BLaER1 (cell line): ENCODE measurements around the gene ABL1.

Experiments
- H3K27ac ChIP-seq: shearing (Covaris generic); formaldehyde crosslinking; 2 replicates; pipeline ENCODE4 v1.8.1; 2022
- H3K27me3 ChIP-seq: shearing (Covaris generic); formaldehyde crosslinking; 2 replicates; pipeline ENCODE4 v1.8.1; 2022
- H3K36me3 ChIP-seq: shearing (Covaris generic); formaldehyde crosslinking; 2 replicates; pipeline ENCODE4 v1.8.1; 2022
- H3K4me1 ChIP-seq: shearing (Covaris generic); formaldehyde crosslinking; 2 replicates; pipeline ENCODE4 v1.8.1; 2022
- H3K4me2 ChIP-seq: shearing (Covaris generic); formaldehyde crosslinking; 2 replicates; pipeline ENCODE4 v1.8.1; 2022
- H3K4me3 ChIP-seq: shearing (Covaris generic); formaldehyde crosslinking; 2 replicates; pipeline ENCODE4 v1.8.1; 2022
- H3K9ac ChIP-seq: shearing (Covaris generic); formaldehyde crosslinking; 2 replicates; pipeline ENCODE4 v1.8.1; 2022
- H3K9me3 ChIP-seq: shearing (Covaris generic); formaldehyde crosslinking; 2 replicates; pipeline ENCODE4 v1.8.1; 2022
- H4K20me1 ChIP-seq: shearing (Covaris generic); formaldehyde crosslinking; 2 replicates; pipeline ENCODE4 v1.8.1; 2022
- Cebpa-rat ChIP-seq: shearing (Covaris generic); IDR thresholded peaks from 2 replicates; pipeline ENCODE4 v1.8.1; 2022

ABL1 gene

DNA sequence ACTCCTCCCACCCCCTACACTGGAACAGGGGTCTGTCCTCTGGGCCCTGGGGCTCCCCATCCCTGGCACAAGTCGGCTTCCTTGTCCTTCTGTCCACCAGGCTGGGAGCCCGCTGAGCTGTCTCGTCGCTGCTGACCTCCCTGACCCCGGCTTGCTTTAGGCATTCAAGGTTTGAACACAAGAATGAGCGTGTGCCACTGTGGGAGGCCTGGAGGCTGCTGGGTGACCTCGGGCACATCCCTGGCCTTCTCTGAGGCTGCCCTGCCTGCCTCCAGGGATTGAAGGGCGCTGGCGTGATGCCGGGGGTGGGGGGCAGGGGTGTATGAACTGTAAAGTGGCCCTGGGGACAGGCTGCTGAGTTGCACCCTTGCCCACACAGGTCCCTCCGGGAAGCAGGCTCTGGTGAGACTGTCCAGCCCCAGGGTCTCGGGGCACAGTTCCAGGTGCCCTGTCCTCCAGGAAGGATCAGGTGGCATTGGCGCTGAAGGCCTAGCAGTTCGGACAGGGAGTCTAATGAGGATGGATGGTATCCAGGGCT lies 85.8 kb downstream of the ABL1 start:
- no peaks in the 10 kb centered on the region for H3K36me3 ChIP-seq
- H3K27ac ChIP-seq = peak overlapping the region; percentile 13; the same call in 1 of the 2 replicates
- no peak overlapping the region for H3K4me3 ChIP-seq
- peaks cover 31% of the 10 kb centered on the region for H3K27me3 ChIP-seq
- H3K4me1 ChIP-seq = peaks cover 83% of the 10 kb centered on the region
- peak overlapping the region; percentile 78 for H3K4me2 ChIP-seq
- no peaks in the 10 kb centered on the region; the same call in 1 of the 2 replicates for H4K20me1 ChIP-seq
- TF ChIP-seq Cebpa-rat = no peak
- no peaks in the 10 kb centered on the region for H3K9me3 ChIP-seq
- H3K9ac ChIP-seq = no peak overlapping the region

DNA sequence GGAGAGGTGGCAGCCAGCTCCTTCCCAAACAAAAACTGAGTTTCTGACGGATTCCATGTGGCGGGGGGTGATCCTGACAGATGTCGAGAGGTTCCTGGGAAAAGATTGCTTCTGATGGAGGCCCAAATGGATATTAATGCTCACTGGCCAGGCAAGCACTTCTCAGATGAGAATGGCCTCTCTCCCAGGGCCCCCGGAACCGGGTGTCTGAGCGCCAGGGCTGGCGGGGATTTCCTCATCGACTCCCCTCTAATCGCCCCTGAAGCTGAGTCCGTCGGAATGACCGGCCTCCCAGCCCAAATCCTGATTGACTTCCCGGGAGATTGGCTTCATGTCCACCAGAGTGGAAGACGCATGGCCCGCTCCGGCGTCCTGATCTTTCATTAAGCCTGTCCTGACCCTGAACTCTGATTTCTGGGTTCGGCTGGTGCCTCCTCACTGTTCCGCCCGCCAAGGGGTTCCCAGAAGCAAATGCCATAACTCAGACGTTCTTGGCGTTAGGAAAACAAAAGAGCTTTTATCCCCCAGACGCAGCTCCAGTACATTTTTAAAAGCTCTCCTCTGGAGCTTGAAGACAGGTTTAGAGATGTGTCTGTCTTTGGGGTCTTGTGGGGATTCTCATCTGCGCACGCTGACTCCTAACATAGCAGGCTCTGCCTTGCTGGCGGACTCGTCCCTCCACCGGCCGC lies 86.4 kb downstream of the ABL1 start:
- H3K4me2 ChIP-seq = peak overlapping the region; percentile 78
- H3K27me3 ChIP-seq = peaks cover 31% of the 10 kb centered on the region
- no peaks in the 10 kb centered on the region for H3K9me3 ChIP-seq
- peaks cover under 1% of the 10 kb centered on the region; the same call in 1 of the 2 replicates for H4K20me1 ChIP-seq
- no peaks in the 10 kb centered on the region for H3K36me3 ChIP-seq
- H3K9ac ChIP-seq = no peak overlapping the region
- peaks cover 85% of the 10 kb centered on the region for H3K4me1 ChIP-seq
- no peak for TF ChIP-seq Cebpa-rat
- peak overlapping the region; percentile 12; the same call in 1 of the 2 replicates for H3K27ac ChIP-seq
- no peak overlapping the region for H3K4me3 ChIP-seq

DNA sequence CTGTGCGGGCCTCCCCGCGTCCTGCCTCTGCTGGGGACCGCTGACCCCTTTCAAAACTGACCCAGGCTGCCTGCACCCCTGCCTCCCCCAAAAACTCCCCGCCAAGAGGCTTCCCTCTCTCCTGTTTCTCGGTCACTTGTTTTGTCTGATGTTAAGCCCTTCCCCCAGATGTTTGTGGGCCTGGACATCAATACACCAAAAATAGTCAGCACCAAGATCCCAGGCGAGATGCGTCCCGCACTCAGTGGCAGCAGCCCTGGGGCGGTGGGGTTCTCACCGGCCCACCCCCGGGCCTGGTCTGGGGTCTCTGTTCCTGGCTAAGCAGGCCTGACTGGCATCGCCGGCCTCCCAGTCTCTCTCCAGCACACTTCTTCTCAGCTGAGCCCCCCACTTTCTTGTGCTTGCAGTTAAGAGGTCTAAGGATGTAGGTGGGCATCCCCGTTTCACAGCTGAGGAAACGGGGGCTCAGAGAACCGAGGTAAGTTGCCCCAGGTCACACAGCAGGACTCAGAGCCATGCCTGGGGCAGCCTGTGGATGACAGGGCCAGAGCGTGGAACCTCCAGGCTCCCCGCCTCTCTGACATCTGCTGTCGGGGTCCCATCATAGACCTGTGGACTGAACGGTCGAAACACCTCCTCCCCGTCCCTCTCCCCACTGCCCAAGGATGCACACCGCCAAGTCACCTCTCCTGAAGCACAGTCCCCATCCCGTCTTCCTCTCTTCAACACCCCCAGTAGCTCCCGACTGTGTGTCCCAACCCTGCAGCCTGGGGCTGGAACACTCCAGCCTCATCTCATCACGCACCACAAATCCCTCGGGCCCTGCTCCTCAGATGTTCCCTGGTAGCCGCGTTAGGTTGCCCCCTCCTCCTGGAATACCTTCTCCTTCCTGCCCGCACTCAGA lies 87.2 kb downstream of the ABL1 start:
- no peak overlapping the region for H3K4me3 ChIP-seq
- no peaks in the 10 kb centered on the region for H3K9me3 ChIP-seq
- H3K4me2 ChIP-seq = peak overlapping the region; percentile 78
- no peak overlapping the region for H3K9ac ChIP-seq
- H3K27me3 ChIP-seq = peaks cover 31% of the 10 kb centered on the region
- no peaks in the 10 kb centered on the region for H3K36me3 ChIP-seq
- peaks cover 85% of the 10 kb centered on the region for H3K4me1 ChIP-seq
- TF ChIP-seq Cebpa-rat = no peak
- H4K20me1 ChIP-seq = peaks cover 9% of the 10 kb centered on the region; the same call in 1 of the 2 replicates
- H3K27ac ChIP-seq = peak overlapping the region; percentile 12; the same call in 1 of the 2 replicates

DNA sequence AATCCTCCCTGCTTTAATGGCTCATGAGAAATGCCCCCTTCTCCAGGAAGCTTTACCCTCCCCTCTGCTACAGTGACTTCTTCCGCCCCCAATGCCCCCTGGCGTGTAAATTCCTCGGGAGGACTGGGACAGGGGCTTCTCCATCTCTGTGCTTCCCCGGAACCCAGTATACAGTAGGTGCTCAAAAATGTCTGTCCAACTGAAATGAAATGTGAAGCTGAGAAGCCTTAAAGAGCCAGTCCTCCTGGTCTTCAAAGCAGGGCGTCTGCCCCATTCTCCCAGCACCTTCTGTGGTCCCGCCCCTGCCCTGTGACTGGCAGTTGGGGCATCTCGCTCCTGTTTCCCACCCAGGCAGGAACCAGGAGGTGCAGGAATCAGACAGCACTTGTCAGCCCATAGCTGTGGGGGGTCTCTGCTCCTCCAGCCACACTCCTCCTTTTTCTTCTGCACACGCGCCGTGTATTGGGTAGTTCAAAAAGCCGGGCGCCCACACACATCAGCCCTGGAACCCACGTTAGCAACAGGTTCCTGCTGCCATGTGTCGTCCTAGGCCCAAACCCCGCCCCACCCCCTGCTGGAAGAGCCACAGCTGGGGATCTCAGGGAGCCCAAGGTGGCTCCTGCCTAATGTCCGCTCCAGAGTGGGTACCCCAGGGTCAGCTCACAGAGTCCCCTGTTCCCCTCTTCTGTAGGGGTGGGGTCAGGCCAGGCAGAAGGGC lies 88.0 kb downstream of the ABL1 start:
- no peak for TF ChIP-seq Cebpa-rat
- H4K20me1 ChIP-seq = peaks cover 15% of the 10 kb centered on the region; the same call in 1 of the 2 replicates
- H3K4me2 ChIP-seq = peak overlapping the region; percentile 78

DNA sequence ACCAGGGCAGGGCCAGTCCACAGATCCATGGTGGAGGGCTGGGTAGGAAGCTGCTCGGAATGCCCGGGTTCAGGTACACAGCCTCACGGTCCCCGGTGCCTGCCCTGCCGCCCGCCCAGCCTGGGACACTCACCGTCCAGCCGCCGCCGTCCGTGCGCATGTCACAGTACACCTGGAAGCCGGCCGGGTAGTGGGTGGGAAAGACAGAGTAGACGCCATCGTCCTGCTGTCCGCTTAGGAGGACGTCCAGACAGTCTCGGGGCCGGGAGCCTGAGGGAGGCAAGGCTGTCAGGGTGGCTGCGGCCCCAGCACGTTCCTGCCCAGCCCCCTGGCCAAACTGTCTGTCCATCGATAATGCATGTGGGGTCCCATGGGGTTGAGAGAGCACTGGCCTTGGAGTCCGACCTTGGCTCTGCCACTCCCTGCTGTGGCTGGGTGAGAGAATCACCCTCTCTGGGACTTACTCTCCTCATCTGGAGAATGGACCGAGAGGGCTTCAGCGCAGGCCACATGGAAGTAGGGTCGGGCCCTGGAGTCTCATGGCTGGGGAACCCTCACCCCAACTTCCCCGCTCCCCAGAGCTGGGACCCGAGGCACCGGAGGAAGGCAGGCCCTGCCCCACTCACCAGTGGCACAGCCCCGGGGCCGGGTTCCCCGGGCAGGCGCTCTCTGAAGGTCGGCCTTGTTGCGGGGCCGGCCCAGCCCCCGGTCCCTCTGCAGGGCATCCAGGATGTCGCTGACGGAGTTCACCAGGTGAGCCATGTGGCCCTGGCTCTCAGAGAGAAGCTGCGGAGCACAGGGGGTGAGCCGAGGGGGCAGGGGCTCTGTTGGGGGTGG lies 88.8 kb downstream of the ABL1 start:
- H3K9me3 ChIP-seq = no peaks in the 10 kb centered on the region
- H3K4me3 ChIP-seq = no peak overlapping the region
- no peaks in the 10 kb centered on the region for H3K36me3 ChIP-seq
- no peak overlapping the region for H3K4me2 ChIP-seq
- H3K9ac ChIP-seq = no peak overlapping the region
- H3K27ac ChIP-seq = no peak overlapping the region
- TF ChIP-seq Cebpa-rat = no peak
- H3K27me3 ChIP-seq = peaks cover 26% of the 10 kb centered on the region
- H4K20me1 ChIP-seq = peaks cover 21% of the 10 kb centered on the region; the same call in 1 of the 2 replicates
- peaks cover 85% of the 10 kb centered on the region for H3K4me1 ChIP-seq

More for the DNA sequence above, 88.0 kb downstream of the ABL1 start:
- no peaks in the 10 kb centered on the region for H3K36me3 ChIP-seq
- H3K4me1 ChIP-seq = peaks cover 85% of the 10 kb centered on the region
- no peaks in the 10 kb centered on the region for H3K9me3 ChIP-seq
- H3K9ac ChIP-seq = no peak overlapping the region
- peaks cover 31% of the 10 kb centered on the region for H3K27me3 ChIP-seq
- no peak overlapping the region for H3K4me3 ChIP-seq
- H3K27ac ChIP-seq = no peak overlapping the region

DNA sequence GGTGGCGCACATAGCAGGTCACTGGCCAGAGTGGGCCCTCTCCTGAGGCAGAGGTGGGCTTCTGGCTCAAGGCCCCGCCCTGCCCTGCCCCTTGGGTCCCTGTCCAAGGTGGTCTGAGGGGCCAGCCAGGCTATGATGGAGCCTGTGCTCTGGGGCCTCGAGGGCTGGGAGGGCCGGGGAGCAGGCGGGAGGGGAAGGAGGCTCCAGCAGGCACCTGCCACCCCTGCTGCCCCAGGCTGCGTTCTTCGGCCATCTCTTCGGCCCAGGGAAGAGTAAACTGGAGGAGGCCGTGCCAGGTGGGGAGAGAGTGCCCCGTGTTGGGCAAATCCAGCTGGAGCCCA lies 89.4 kb downstream of the ABL1 start:
- Histone ChIP-seq H3K9me3 (no peaks in the 10 kb centered on the region), H4K20me1 (peaks cover 22% of the 10 kb centered on the region; the same call in 1 of the 2 replicates), H3K4me3 (no peak overlapping the region), H3K36me3 (no peaks in the 10 kb centered on the region), H3K9ac (no peak overlapping the region), H3K27me3 (peaks cover 21% of the 10 kb centered on the region), H3K4me2 (no peak overlapping the region), H3K4me1 (peaks cover 85% of the 10 kb centered on the region), H3K27ac (no peak overlapping the region)
- TF ChIP-seq Cebpa-rat = no peak

DNA sequence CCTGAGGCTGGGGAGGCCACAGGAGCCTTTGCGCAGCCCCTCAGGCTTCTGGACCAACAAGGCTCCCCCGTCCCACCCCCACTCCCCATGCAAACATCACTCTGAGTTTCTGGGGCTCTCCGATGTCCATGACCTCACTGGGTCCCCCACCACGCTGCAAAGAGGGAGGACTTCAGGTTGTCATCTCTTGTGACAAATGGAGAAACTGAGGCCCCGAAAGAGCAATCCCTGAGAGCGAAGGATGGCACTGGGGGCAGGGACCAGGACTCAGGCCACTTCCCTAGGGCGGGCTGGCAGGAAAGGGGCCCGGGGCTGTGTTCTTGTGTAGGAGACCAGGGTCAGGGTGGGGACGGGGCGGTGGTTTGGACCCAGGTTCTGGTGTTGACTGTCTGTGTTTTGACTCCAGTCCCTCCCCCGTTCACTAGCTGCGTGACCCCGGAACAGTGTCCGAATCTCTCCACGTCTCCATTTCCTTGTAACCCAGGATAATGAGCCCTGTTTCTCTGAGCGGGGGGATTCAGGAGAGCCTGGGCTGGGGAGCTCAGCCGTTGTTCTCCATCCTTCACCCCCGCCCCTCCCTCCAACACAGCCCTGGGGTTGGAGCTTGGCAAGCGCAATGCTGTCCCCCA lies 90.1 kb downstream of the ABL1 start:
- Histone ChIP-seq H3K9ac (no peak overlapping the region), H3K9me3 (no peaks in the 10 kb centered on the region), H3K4me3 (no peak overlapping the region), H3K27ac (no peak overlapping the region), H4K20me1 (peaks cover 28% of the 10 kb centered on the region; the same call in 1 of the 2 replicates), H3K36me3 (no peaks in the 10 kb centered on the region), H3K4me1 (peaks cover 85% of the 10 kb centered on the region), H3K4me2 (peak overlapping the region; percentile 99), H3K27me3 (peaks cover 21% of the 10 kb centered on the region)
- no peak for TF ChIP-seq Cebpa-rat

DNA sequence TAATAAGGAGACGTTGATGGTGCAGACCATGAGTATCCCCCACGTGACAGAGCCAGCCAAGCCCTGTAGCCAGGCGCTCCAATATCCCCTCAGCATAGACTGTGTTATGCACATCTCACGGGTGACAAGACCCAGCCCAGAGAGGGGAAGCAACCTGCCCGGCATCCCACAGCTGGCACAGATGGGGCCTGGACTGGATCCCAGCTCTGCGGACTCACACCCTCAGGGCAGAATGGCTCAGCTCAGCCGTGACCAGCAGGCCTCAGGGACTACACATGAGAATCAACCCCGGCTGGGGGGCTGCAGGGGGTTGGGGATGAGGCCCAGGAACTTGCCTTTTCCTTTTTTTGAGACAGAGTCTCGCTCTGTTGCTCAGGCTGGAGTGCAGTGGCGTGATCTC lies 92.3 kb downstream of the ABL1 start:
- Histone ChIP-seq H3K4me2 (peak overlapping the region; percentile 99), H3K4me1 (peaks cover 85% of the 10 kb centered on the region), H3K9ac (0 out of 2 replicates have a peak overlapping the region, but pooled peaks have one; percentile 38), H3K36me3 (no peaks in the 10 kb centered on the region), H3K9me3 (no peaks in the 10 kb centered on the region), H3K27ac (peak overlapping the region; percentile 74), H3K4me3 (no peak overlapping the region), H4K20me1 (peaks cover 42% of the 10 kb centered on the region; the same call in 1 of the 2 replicates), H3K27me3 (peaks cover 10% of the 10 kb centered on the region)
- TF ChIP-seq Cebpa-rat = no peak
